Neural cell (in vitro differentiated cells): ENCODE results near the gene KCNA10. TPM values are rescaled to one million over a fixed set of nuclear protein-coding genes. Genes with fewer than 3 reads are reported as not detected.
A peak's percentile ranks its signal among the peaks of the same experiment; 100 is the strongest.

Source experiments
- H2AFZ ChIP-seq: fragments of 200-600, 300-800 bp; sonication (generic), shearing (Covaris generic); 2 replicates; pipeline ENCODE4 v1.6.0; 2014; ENCODE audit warnings: low read depth, mild to moderate bottlenecking, antibody characterized with exemption, low read length, moderate library complexity
- H3F3A ChIP-seq: fragments of 200-600 bp; shearing (Covaris generic); 2 replicates; pipeline ENCODE4 v1.6.1; 2016; ENCODE audit warnings: mild to moderate bottlenecking, moderate library complexity, mixed read lengths, antibody characterized with exemption, low read length; ENCODE audit not compliant: insufficient read depth, poor library complexity, severe bottlenecking
- H3K27ac ChIP-seq: fragments of 200-600, 300-800 bp; sonication (generic), shearing (Covaris generic); 2 replicates; pipeline ENCODE4 v1.5.1; 2014; ENCODE audit warnings: mild to moderate bottlenecking, low read length, moderate library complexity
- H3K27me3 ChIP-seq: fragments of 300-800, 200-600 bp; sonication (generic), shearing (Covaris generic); 2 replicates; pipeline ENCODE4 v1.6.0; 2014; ENCODE audit warnings: mild to moderate bottlenecking, low read depth, low read length, moderate library complexity; ENCODE audit not compliant: insufficient read depth
- H3K36me3 ChIP-seq: fragments of 300-800, 200-600 bp; sonication (generic), shearing (Covaris generic); 2 replicates; pipeline ENCODE4 v1.5.1; 2014; ENCODE audit warnings: mild to moderate bottlenecking, antibody characterized with exemption, low read length, moderate library complexity; ENCODE audit not compliant: insufficient read depth
- H3K4me2 ChIP-seq: fragments of 300-800, 200-600 bp; sonication (generic), shearing (Covaris generic); 2 replicates; pipeline ENCODE4 v1.6.0; 2014; ENCODE audit warnings: mild to moderate bottlenecking, low read length
- H3K4me3 ChIP-seq: fragments of 300-800, 200-600 bp; sonication (generic), shearing (Covaris generic); 2 replicates; pipeline ENCODE4 v1.5.1; 2014; ENCODE audit warnings: mild to moderate bottlenecking, low read length, moderate library complexity
- H3K79me2 ChIP-seq: fragments of 200-600 bp; shearing (Covaris generic); replicated peaks from 2 replicates; pipeline ENCODE4 v1.6.0; 2014; ENCODE audit warnings: mild to moderate bottlenecking, low read length, moderate library complexity; ENCODE audit not compliant: insufficient read depth
- H3K9ac ChIP-seq: fragments of 300-800, 200-600 bp; sonication (generic), shearing (Covaris generic); 2 replicates; pipeline ENCODE4 v1.6.1; 2016; ENCODE audit warnings: mild to moderate bottlenecking, low read length, mixed read lengths
- H3K9me2 ChIP-seq: fragments of 200-600 bp; shearing (Covaris generic); 2 replicates; pipeline ENCODE4 v1.6.1; 2016; ENCODE audit warnings: mild to moderate bottlenecking, low read length, mixed read lengths; ENCODE audit not compliant: insufficient read depth
- H3K9me3 ChIP-seq: fragments of 200-600, 300-800 bp; sonication (generic), shearing (Covaris generic); 2 replicates; pipeline ENCODE4 v1.6.1; 2016; ENCODE audit warnings: mild to moderate bottlenecking, mixed run types, low read length, moderate library complexity, mixed read lengths
- H4K20me1 ChIP-seq: fragments of 200-600 bp; shearing (Covaris generic); 2 replicates; pipeline ENCODE4 v1.6.1; 2016; ENCODE audit warnings: mild to moderate bottlenecking, mixed run types; ENCODE audit not compliant: insufficient read depth
- EP300 ChIP-seq: fragments of 450-650 bp; conservative IDR thresholded peaks from 2 replicates; pipeline ENCODE4 v1.6.1; 2014; ENCODE audit warnings: antibody characterized with exemption, mild to moderate bottlenecking, moderate library complexity; ENCODE audit not compliant: poor library complexity, severe bottlenecking
- EZH2 ChIP-seq: fragments of 200-600, 300-800 bp; shearing (Covaris generic), sonication (generic); IDR thresholded peaks from 2 replicates; pipeline ENCODE4 v1.6.1; 2014; ENCODE audit warnings: antibody characterized with exemption, low read length, borderline replicate concordance, mild to moderate bottlenecking; ENCODE audit not compliant: insufficient read depth, poor library complexity, severe bottlenecking
- MXI1 ChIP-seq: fragments of 450-650 bp; conservative IDR thresholded peaks from 2 replicates; pipeline ENCODE4 v1.6.1; 2014; ENCODE audit warnings: antibody characterized with exemption, mild to moderate bottlenecking; ENCODE audit not compliant: poor library complexity, severe bottlenecking
- POLR2AphosphoS5 ChIP-seq: IDR thresholded peaks from 2 replicates; pipeline ENCODE4 v1.6.1; 2012
- RAD21 ChIP-seq: fragments of 450-650 bp; conservative IDR thresholded peaks from 2 replicates; pipeline ENCODE4 v1.6.1; 2014; ENCODE audit warnings: antibody characterized with exemption, mild to moderate bottlenecking, moderate library complexity
- SMC3 ChIP-seq: fragments of 450-650 bp; conservative IDR thresholded peaks from 2 replicates; pipeline ENCODE4 v1.6.1; 2014; ENCODE audit warnings: antibody characterized with exemption, mild to moderate bottlenecking, moderate library complexity; ENCODE audit not compliant: poor library complexity
- TAF1 ChIP-seq: IDR thresholded peaks from 2 replicates; pipeline ENCODE4 v1.6.1; 2012; ENCODE audit warnings: low read depth
- polyA plus RNA-seq: library from polyadenylated mRNA; depleted of rRNA; stranded (reverse); fragments of >200 nt; gene quantifications from 2 replicates; pipeline ENCODE4 v1.2.3, GENCODE V29; 2014
- TF ChIP-seq, protein P1 (sequence below): IDR thresholded peaks from 2 replicates; pipeline ENCODE4 v1.6.1; 2012; ENCODE audit warnings: borderline replicate concordance
- TF ChIP-seq, protein P2 (sequence below): fragments of 450-650 bp; IDR thresholded peaks from 2 replicates; pipeline ENCODE4 v1.5.1; 2014; ENCODE audit warnings: antibody characterized with exemption, mild to moderate bottlenecking, moderate library complexity; ENCODE audit not compliant: poor library complexity, severe bottlenecking

Gene KCNA10
- polyA plus RNA-seq, 1 donor from 2014 or later: not detected

DNA sequence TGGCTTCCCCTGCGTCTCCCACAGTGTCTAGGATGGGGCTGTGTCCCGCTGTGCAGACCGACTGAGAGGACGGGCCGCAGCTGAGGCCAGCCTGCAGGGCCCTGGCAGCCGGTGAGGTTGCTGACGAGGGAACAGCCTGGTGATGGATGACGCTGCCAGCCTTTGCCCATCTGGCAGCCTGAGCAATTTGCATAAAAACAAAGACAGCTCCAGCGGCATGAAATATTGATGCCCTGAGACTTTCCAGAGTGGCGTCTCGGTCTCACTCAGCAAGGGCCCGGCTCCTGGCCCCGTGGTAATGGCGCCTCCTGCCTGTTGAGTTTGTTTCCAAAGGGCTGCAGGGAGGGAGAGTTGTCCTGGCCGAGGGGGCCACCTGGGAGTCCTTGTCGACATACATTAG is 19.1 kb upstream of the KCNA10 start:
- H3F3A ChIP-seq: no peaks in the 10 kb centered on the region
- H3K36me3 ChIP-seq: no peaks in the 10 kb centered on the region
- no peak overlapping the region for H3K27ac ChIP-seq
- no peak for TF ChIP-seq EZH2
- TF ChIP-seq TAF1: no peak
- TF ChIP-seq POLR2AphosphoS5: no peak
- no peak overlapping the region for H3K9ac ChIP-seq
- no peaks in the 10 kb centered on the region for H3K9me3 ChIP-seq
- no peak overlapping the region for H3K4me3 ChIP-seq
- no peak overlapping the region for H3K4me2 ChIP-seq
- no peaks in the 10 kb centered on the region for H3K79me2 ChIP-seq
- H3K9me2 ChIP-seq: no peaks in the 10 kb centered on the region
- peaks cover 3% of the 10 kb centered on the region for H3K27me3 ChIP-seq
- H4K20me1 ChIP-seq: no peaks in the 10 kb centered on the region
- H2AFZ ChIP-seq: no peak overlapping the region

DNA sequence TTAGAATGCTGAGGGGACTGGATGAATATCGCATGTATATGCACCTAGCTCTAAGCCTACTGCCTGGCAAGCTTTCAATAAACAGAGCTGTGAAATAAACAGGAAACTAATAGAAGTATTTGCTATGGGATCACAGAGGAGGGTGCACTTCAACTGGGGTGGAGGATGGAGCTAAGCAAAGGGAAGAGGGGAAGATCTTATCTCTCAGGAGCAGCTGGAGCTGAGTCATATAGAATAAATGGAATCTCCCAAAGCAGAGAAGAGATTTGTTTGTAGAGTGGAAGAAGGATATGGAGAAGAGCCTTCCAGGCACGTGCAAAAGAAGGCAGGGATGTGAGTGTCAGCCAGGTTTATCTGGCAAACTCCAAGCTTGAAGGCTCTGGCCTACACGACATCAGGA is 17.0 kb upstream of the KCNA10 start:
- Histone ChIP-seq H2AFZ (no peak overlapping the region), H3F3A (no peaks in the 10 kb centered on the region), H3K9ac (no peak overlapping the region), H3K27ac (no peak overlapping the region), H3K36me3 (no peaks in the 10 kb centered on the region), H3K27me3 (peaks cover 3% of the 10 kb centered on the region), H3K9me2 (no peaks in the 10 kb centered on the region), H3K9me3 (no peaks in the 10 kb centered on the region), H3K4me3 (no peak overlapping the region), H4K20me1 (no peaks in the 10 kb centered on the region), H3K79me2 (no peaks in the 10 kb centered on the region), H3K4me2 (no peak overlapping the region)
- TF ChIP-seq EZH2: no peak
- no peak for TF ChIP-seq RAD21
- TF ChIP-seq, protein P1, sequence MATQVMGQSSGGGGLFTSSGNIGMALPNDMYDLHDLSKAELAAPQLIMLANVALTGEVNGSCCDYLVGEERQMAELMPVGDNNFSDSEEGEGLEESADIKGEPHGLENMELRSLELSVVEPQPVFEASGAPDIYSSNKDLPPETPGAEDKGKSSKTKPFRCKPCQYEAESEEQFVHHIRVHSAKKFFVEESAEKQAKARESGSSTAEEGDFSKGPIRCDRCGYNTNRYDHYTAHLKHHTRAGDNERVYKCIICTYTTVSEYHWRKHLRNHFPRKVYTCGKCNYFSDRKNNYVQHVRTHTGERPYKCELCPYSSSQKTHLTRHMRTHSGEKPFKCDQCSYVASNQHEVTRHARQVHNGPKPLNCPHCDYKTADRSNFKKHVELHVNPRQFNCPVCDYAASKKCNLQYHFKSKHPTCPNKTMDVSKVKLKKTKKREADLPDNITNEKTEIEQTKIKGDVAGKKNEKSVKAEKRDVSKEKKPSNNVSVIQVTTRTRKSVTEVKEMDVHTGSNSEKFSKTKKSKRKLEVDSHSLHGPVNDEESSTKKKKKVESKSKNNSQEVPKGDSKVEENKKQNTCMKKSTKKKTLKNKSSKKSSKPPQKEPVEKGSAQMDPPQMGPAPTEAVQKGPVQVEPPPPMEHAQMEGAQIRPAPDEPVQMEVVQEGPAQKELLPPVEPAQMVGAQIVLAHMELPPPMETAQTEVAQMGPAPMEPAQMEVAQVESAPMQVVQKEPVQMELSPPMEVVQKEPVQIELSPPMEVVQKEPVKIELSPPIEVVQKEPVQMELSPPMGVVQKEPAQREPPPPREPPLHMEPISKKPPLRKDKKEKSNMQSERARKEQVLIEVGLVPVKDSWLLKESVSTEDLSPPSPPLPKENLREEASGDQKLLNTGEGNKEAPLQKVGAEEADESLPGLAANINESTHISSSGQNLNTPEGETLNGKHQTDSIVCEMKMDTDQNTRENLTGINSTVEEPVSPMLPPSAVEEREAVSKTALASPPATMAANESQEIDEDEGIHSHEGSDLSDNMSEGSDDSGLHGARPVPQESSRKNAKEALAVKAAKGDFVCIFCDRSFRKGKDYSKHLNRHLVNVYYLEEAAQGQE: no peak
- TF ChIP-seq, protein P2, sequence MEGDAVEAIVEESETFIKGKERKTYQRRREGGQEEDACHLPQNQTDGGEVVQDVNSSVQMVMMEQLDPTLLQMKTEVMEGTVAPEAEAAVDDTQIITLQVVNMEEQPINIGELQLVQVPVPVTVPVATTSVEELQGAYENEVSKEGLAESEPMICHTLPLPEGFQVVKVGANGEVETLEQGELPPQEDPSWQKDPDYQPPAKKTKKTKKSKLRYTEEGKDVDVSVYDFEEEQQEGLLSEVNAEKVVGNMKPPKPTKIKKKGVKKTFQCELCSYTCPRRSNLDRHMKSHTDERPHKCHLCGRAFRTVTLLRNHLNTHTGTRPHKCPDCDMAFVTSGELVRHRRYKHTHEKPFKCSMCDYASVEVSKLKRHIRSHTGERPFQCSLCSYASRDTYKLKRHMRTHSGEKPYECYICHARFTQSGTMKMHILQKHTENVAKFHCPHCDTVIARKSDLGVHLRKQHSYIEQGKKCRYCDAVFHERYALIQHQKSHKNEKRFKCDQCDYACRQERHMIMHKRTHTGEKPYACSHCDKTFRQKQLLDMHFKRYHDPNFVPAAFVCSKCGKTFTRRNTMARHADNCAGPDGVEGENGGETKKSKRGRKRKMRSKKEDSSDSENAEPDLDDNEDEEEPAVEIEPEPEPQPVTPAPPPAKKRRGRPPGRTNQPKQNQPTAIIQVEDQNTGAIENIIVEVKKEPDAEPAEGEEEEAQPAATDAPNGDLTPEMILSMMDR: no peak
- TF ChIP-seq POLR2AphosphoS5: no peak

DNA sequence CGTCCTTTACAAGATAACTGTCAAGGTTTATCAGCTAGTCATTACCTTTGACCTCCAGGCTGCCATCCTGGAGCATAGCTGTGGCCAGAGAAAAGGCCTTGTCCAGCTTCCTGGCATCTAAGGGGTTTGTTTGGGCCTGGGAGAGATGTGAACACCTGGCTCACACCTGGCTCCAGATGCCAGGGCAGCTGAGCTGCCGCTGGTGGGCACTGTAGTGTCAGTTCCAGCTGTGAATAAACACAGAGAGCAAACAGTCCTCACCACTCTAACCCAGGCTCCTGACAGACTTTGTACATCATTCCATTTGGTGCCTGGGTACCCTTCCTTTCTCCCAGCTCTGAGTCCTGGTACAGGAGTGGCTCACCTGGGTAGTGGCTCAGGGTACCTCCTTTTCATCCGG is 14.3 kb upstream of the KCNA10 start:
- no peaks in the 10 kb centered on the region for H3F3A ChIP-seq
- H3K79me2 ChIP-seq: no peaks in the 10 kb centered on the region
- TF ChIP-seq EP300 (no peak), MXI1 (no peak), SMC3 (no peak), POLR2AphosphoS5 (no peak), EZH2 (no peak), RAD21 (no peak), TAF1 (no peak)
- TF ChIP-seq, protein P2: no peak
- TF ChIP-seq, protein P1: no peak
- no peaks in the 10 kb centered on the region for H3K36me3 ChIP-seq
- no peaks in the 10 kb centered on the region for H4K20me1 ChIP-seq
- H3K4me2 ChIP-seq: no peak overlapping the region
- H3K9me2 ChIP-seq: no peaks in the 10 kb centered on the region
- H3K4me3 ChIP-seq: no peak overlapping the region
- no peak overlapping the region for H3K27ac ChIP-seq
- no peaks in the 10 kb centered on the region for H3K9me3 ChIP-seq
- H3K9ac ChIP-seq: peak overlapping the region; percentile 36
- H2AFZ ChIP-seq: no peak overlapping the region
- H3K27me3 ChIP-seq: no peaks in the 10 kb centered on the region
